Stimulated activated memory B cell treated with anti-CD40 and anti-IgM and Interleukin-4, amounts not matched to agents 10 μg/mL and 1 μg/mL and 100 μg/mL, for 72 hours (primary cell): Measurements from ENCODE around the gene AKTIP.
A peak's percentile ranks its signal among the peaks of the same experiment; 100 is the strongest.
"Not testable (repeated sequence)": the region's sequence is repeated elsewhere in the genome, so short reads cannot be mapped to it uniquely, and the experiment has no call there.

Source experiments
- ATAC-seq: fragments of 150-1000 bp; cut with Tn5 transposase; 2 replicates; pipeline ENCODE4 v1.10.0; 2021
- H3K27ac Mint-ChIP-seq: one replicate; pipeline ENCODE4 v1.8.0; 2022; ENCODE audit warnings: mild to moderate bottlenecking, mixed read lengths
- H3K27me3 Mint-ChIP-seq: one replicate; pipeline ENCODE4 v1.8.0; 2022; ENCODE audit warnings: mixed read lengths
- H3K36me3 Mint-ChIP-seq: one replicate; pipeline ENCODE4 v1.8.0; 2022; ENCODE audit warnings: mixed read lengths
- H3K4me1 Mint-ChIP-seq: one replicate; pipeline ENCODE4 v1.8.0; 2022; ENCODE audit warnings: mixed read lengths
- H3K4me3 Mint-ChIP-seq: one replicate; pipeline ENCODE4 v1.8.0; 2022; ENCODE audit warnings: mild to moderate bottlenecking, moderate library complexity, mixed read lengths
- H3K9me3 Mint-ChIP-seq: one replicate; pipeline ENCODE4 v1.8.0; 2022; ENCODE audit warnings: mixed read lengths

AKTIP gene

GRCh38 chr16:53523971-53524548 is 21.1 kb upstream of the AKTIP start:
- Mint-ChIP-seq H3K4me1 (peaks cover 38% of the 10 kb centered on the region), H3K27ac (no peak overlapping the region), H3K4me3 (no peak overlapping the region), H3K9me3 (no peaks in the 10 kb centered on the region), H3K27me3 (no peaks in the 10 kb centered on the region), H3K36me3 (no peaks in the 10 kb centered on the region)
- no peak for ATAC-seq

GRCh38 chr16:53523126-53523804 is 20.3 kb upstream of the AKTIP start:
- Mint-ChIP-seq H3K9me3 (no peaks in the 10 kb centered on the region), H3K27me3 (no peaks in the 10 kb centered on the region), H3K36me3 (no peaks in the 10 kb centered on the region), H3K4me3 (no peak overlapping the region), H3K27ac (no peak overlapping the region), H3K4me1 (peaks cover 46% of the 10 kb centered on the region)
- no peak for ATAC-seq

- H3K27me3 Mint-ChIP-seq: no peaks in the 10 kb centered on the region
- H3K36me3 Mint-ChIP-seq: no peaks in the 10 kb centered on the region
- peaks cover 57% of the 10 kb centered on the region for H3K4me1 Mint-ChIP-seq
- peaks cover 2% of the 10 kb centered on the region for H3K9me3 Mint-ChIP-seq
- ATAC-seq: no peak
- H3K4me3 Mint-ChIP-seq: peak overlapping the region; percentile 63
- peak overlapping the region; percentile 80 for H3K27ac Mint-ChIP-seq
These were observed 16.5 kb upstream of the AKTIP start for GRCh38 chr16:53519417-53520091.

- H3K4me1 Mint-ChIP-seq: peaks cover 54% of the 10 kb centered on the region
- H3K36me3 Mint-ChIP-seq: no peaks in the 10 kb centered on the region
- ATAC-seq: peak; percentile 92
- H3K27ac Mint-ChIP-seq: peak overlapping the region; percentile 80
- H3K4me3 Mint-ChIP-seq: peak overlapping the region; percentile 63
- peaks cover 2% of the 10 kb centered on the region for H3K9me3 Mint-ChIP-seq
- H3K27me3 Mint-ChIP-seq: no peaks in the 10 kb centered on the region
These were observed 15.8 kb upstream of the AKTIP start for GRCh38 chr16:53518550-53519416.

- Mint-ChIP-seq H3K9me3 (peaks cover 2% of the 10 kb centered on the region), H3K4me1 (peaks cover 47% of the 10 kb centered on the region), H3K27ac (peak overlapping the region; percentile 80), H3K27me3 (no peaks in the 10 kb centered on the region), H3K36me3 (no peaks in the 10 kb centered on the region), H3K4me3 (peak overlapping the region; percentile 18)
- ATAC-seq: no peak
These were observed 14.8 kb upstream of the AKTIP start for GRCh38 chr16:53517851-53518250.

- Mint-ChIP-seq H3K27ac (no peak overlapping the region), H3K4me3 (no peak overlapping the region), H3K4me1 (peaks cover 45% of the 10 kb centered on the region), H3K9me3 (peaks cover 2% of the 10 kb centered on the region), H3K36me3 (no peaks in the 10 kb centered on the region), H3K27me3 (no peaks in the 10 kb centered on the region)
- no peak for ATAC-seq
These were observed 12.8 kb upstream of the AKTIP start for GRCh38 chr16:53515811-53516210.

GRCh38 chr16:53515259-53515658 is 12.2 kb upstream of the AKTIP start:
- Mint-ChIP-seq H3K4me1 (peaks cover 47% of the 10 kb centered on the region), H3K36me3 (no peaks in the 10 kb centered on the region), H3K27me3 (no peaks in the 10 kb centered on the region), H3K9me3 (peaks cover 2% of the 10 kb centered on the region), H3K4me3 (no peak overlapping the region), H3K27ac (no peak overlapping the region)
- ATAC-seq: no peak

- H3K36me3 Mint-ChIP-seq, H3K4me3 Mint-ChIP-seq, ATAC-seq, H3K9me3 Mint-ChIP-seq, H3K27ac Mint-ChIP-seq, H3K27me3 Mint-ChIP-seq: not testable (repeated sequence)
- H3K4me1 Mint-ChIP-seq: peaks cover 22% of the 10 kb centered on the region
These were observed 9.8 kb upstream of the AKTIP start for GRCh38 chr16:53512795-53513194.

- H3K4me3 Mint-ChIP-seq: no peak overlapping the region
- H3K27ac Mint-ChIP-seq: no peak overlapping the region
- no peak for ATAC-seq
- H3K9me3 Mint-ChIP-seq: peaks cover 2% of the 10 kb centered on the region
- peaks cover 15% of the 10 kb centered on the region for H3K4me1 Mint-ChIP-seq
- no peaks in the 10 kb centered on the region for H3K36me3 Mint-ChIP-seq
- no peaks in the 10 kb centered on the region for H3K27me3 Mint-ChIP-seq
These were observed 8.6 kb upstream of the AKTIP start for GRCh38 chr16:53511403-53512280.

GRCh38 chr16:53511084-53511402 is 8.0 kb upstream of the AKTIP start:
- Mint-ChIP-seq H3K27ac (no peak overlapping the region), H3K4me1 (peaks cover 12% of the 10 kb centered on the region), H3K4me3 (no peak overlapping the region), H3K9me3 (peaks cover 2% of the 10 kb centered on the region), H3K36me3 (no peaks in the 10 kb centered on the region), H3K27me3 (no peaks in the 10 kb centered on the region)
- ATAC-seq: no peak

GRCh38 chr16:53510704-53511070 is 7.7 kb upstream of the AKTIP start:
- Mint-ChIP-seq H3K36me3 (no peaks in the 10 kb centered on the region), H3K4me1 (peaks cover 8% of the 10 kb centered on the region), H3K9me3 (peaks cover 2% of the 10 kb centered on the region), H3K27ac (no peak overlapping the region), H3K27me3 (no peaks in the 10 kb centered on the region), H3K4me3 (no peak overlapping the region)
- ATAC-seq: no peak

GRCh38 chr16:53509906-53510703 is 7.1 kb upstream of the AKTIP start:
- ATAC-seq: peak; percentile 69
- Mint-ChIP-seq H3K27ac (no peak overlapping the region), H3K36me3 (no peaks in the 10 kb centered on the region), H3K9me3 (peaks cover 2% of the 10 kb centered on the region), H3K4me1 (peaks cover 8% of the 10 kb centered on the region), H3K27me3 (no peaks in the 10 kb centered on the region), H3K4me3 (peak overlapping the region; percentile 58)

GRCh38 chr16:53507464-53508179 is 4.6 kb upstream of the AKTIP start:
- ATAC-seq: no peak
- no peaks in the 10 kb centered on the region for H3K27me3 Mint-ChIP-seq
- H3K4me1 Mint-ChIP-seq: peaks cover 19% of the 10 kb centered on the region
- H3K9me3 Mint-ChIP-seq: no peaks in the 10 kb centered on the region
- no peak overlapping the region for H3K27ac Mint-ChIP-seq
- no peak overlapping the region for H3K4me3 Mint-ChIP-seq
- H3K36me3 Mint-ChIP-seq: no peaks in the 10 kb centered on the region
